Thymus (tissue), 11 donors: ENCODE data around the gene OTOP3. TPM values are rescaled to one million over a fixed set of nuclear protein-coding genes. Genes with fewer than 3 reads are reported as not detected.
"Not testable (repeated sequence)": the region's sequence is repeated elsewhere in the genome, so short reads cannot be mapped to it uniquely, and the experiment has no call there.

Source experiments
- DNase-seq, 9 donors: peaks; one replicate each; pipeline ENCODE4 v3.0.0-alpha.2; 2013; ENCODE audit warnings: low spot score in 9 of 9, low read depth in 6 of 9, missing footprints in 1 of 9
- H3K27ac ChIP-seq, 2 donors: one replicate each; pipeline ENCODE4 v1.5.1; 2013; ENCODE audit warnings: control low read depth in 1 of 2, low read depth in 1 of 2, low read length in 1 of 2, mild to moderate bottlenecking in 1 of 2, moderate library complexity in 1 of 2
- H3K27me3 ChIP-seq, 2 donors: one replicate each; pipeline ENCODE4 v1.5.1; 2013; ENCODE audit warnings: low read length in 1 of 2; ENCODE audit not compliant: control insufficient read depth in 2 of 2, insufficient read depth in 1 of 2
- H3K36me3 ChIP-seq, 2 donors: one replicate each; pipeline ENCODE4 v1.5.1; 2013; ENCODE audit warnings: low read length in 1 of 2, mild to moderate bottlenecking in 1 of 2, moderate library complexity in 1 of 2; ENCODE audit not compliant: control insufficient read depth in 2 of 2, insufficient read depth in 2 of 2
- H3K4me1 ChIP-seq, 2 donors: one replicate each; pipeline ENCODE4 v1.5.1; 2013; ENCODE audit warnings: low read length in 2 of 2; ENCODE audit not compliant: control insufficient read depth in 2 of 2, insufficient read depth in 2 of 2
- H3K4me3 ChIP-seq, 2 donors: one replicate each; pipeline ENCODE4 v1.5.1; 2013; ENCODE audit warnings: low read length in 2 of 2, control low read depth in 1 of 2, mild to moderate bottlenecking in 1 of 2
- H3K9me3 ChIP-seq, 2 donors: one replicate each; pipeline ENCODE4 v1.5.1; 2013; ENCODE audit warnings: low read length in 1 of 2, mild to moderate bottlenecking in 1 of 2; ENCODE audit not compliant: control insufficient read depth in 2 of 2, insufficient read depth in 1 of 2
- WGBS: extraction: QIAGEN DNeasy Blood & Tissue Kit; methylation state at CpG from one replicate; pipeline ENCODE4 v1.1.7; 2013; 5-methylcytosine and 5-hydroxymethylcytosine counted together
- polyA plus RNA-seq: library from polyadenylated mRNA; stranded (reverse); fragments of 200-250 nt; gene quantifications from one replicate; pipeline ENCODE4 v1.2.3, GENCODE V29; 2013
- total RNA-seq: library from RNA; stranded (reverse); fragments of 120-200 nt; gene quantifications from one replicate; pipeline ENCODE4 v1.2.4, GENCODE V29; 2013
- donor health status: healthy.

The OTOP3 gene
- total and polyA plus RNA-seq, 2 donors = under 0.01 to 0.05 TPM

- H3K27me3 ChIP-seq = peaks cover 0 to 11% of the 10 kb centered on the region in 2 donors
- no peaks in the 10 kb centered on the region for H3K36me3 ChIP-seq
- no peak overlapping the region for H3K4me3 ChIP-seq
- DNase-seq = no peak
- no peaks in the 10 kb centered on the region for H3K9me3 ChIP-seq
- peaks cover 0 to 2% of the 10 kb centered on the region in 2 donors for H3K4me1 ChIP-seq
- H3K27ac ChIP-seq = no peak overlapping the region
- WGBS = 79% methylated on average over 12 of the region's 12 CpGs
These were observed 28.0 kb downstream of the OTOP3 start for GRCh38 chr17:74963656-74964055.

- Histone ChIP-seq H3K27ac (no peak overlapping the region), H3K9me3 (no peaks in the 10 kb centered on the region), H3K36me3 (no peaks in the 10 kb centered on the region), H3K27me3 (peaks cover 0 to 8% of the 10 kb centered on the region in 2 donors), H3K4me1 (peaks cover 0 to 2% of the 10 kb centered on the region in 2 donors), H3K4me3 (no peak overlapping the region)
- WGBS = 98% methylated on average over 12 of the region's 12 CpGs
- no peak for DNase-seq
These were observed 28.6 kb downstream of the OTOP3 start for GRCh38 chr17:74964246-74964761.

GRCh38 chr17:74964988-74965622, 29.4 kb downstream of the OTOP3 start:
- H3K27me3 ChIP-seq = peaks cover 0 to 8% of the 10 kb centered on the region in 2 donors
- no peak for DNase-seq
- peaks cover 0 to 2% of the 10 kb centered on the region in 2 donors for H3K4me1 ChIP-seq
- H3K27ac ChIP-seq = no peak overlapping the region
- H3K36me3 ChIP-seq = no peaks in the 10 kb centered on the region
- WGBS = 88% methylated on average over 14 of the region's 14 CpGs
- H3K9me3 ChIP-seq = no peaks in the 10 kb centered on the region
- no peak overlapping the region for H3K4me3 ChIP-seq

GRCh38 chr17:74968361-74968780, 32.7 kb downstream of the OTOP3 start:
- H3K27ac ChIP-seq = no peak overlapping the region
- 95% methylated on average over 5 of the region's 5 CpGs for WGBS
- H3K27me3 ChIP-seq = peaks cover 0 to 29% of the 10 kb centered on the region in 2 donors
- DNase-seq = no peak
- H3K36me3 ChIP-seq = no peaks in the 10 kb centered on the region
- no peaks in the 10 kb centered on the region for H3K9me3 ChIP-seq
- H3K4me1 ChIP-seq = peaks cover 6 to 16% of the 10 kb centered on the region in 2 donors
- no peak overlapping the region for H3K4me3 ChIP-seq

- not testable (repeated sequence) for H3K27ac ChIP-seq, DNase-seq, H3K36me3 ChIP-seq, H3K4me3 ChIP-seq, H3K9me3 ChIP-seq
- WGBS = 96% methylated on average over 5 of the region's 5 CpGs
- peaks cover 6 to 16% of the 10 kb centered on the region in 2 donors for H3K4me1 ChIP-seq
- peaks cover 0 to 40% of the 10 kb centered on the region in 2 donors for H3K27me3 ChIP-seq
These were observed 33.8 kb downstream of the OTOP3 start for GRCh38 chr17:74969501-74969900.

- WGBS = 95% methylated on average over 3 of the region's 3 CpGs
- no peak for DNase-seq
- Histone ChIP-seq H3K27me3 (peaks cover 2 to 47% of the 10 kb centered on the region in 2 donors), H3K4me1 (peaks cover 6 to 16% of the 10 kb centered on the region in 2 donors), H3K4me3 (no peak overlapping the region), H3K36me3 (no peaks in the 10 kb centered on the region), H3K9me3 (no peaks in the 10 kb centered on the region), H3K27ac (no peak overlapping the region)
These were observed 34.7 kb downstream of the OTOP3 start for GRCh38 chr17:74970395-74970794.

GRCh38 chr17:74971069-74971841, 35.6 kb downstream of the OTOP3 start:
- peaks cover 2 to 52% of the 10 kb centered on the region in 2 donors for H3K27me3 ChIP-seq
- no peaks in the 10 kb centered on the region for H3K9me3 ChIP-seq
- H3K36me3 ChIP-seq = no peaks in the 10 kb centered on the region
- no peak for DNase-seq
- H3K27ac ChIP-seq = no peak overlapping the region
- WGBS = 97% methylated on average over 8 of the region's 8 CpGs
- H3K4me1 ChIP-seq = peaks cover 6 to 16% of the 10 kb centered on the region in 2 donors
- no peak overlapping the region for H3K4me3 ChIP-seq

GRCh38 chr17:74971842-74972106, 36.1 kb downstream of the OTOP3 start:
- no peaks in the 10 kb centered on the region for H3K9me3 ChIP-seq
- H3K4me1 ChIP-seq = peaks cover 6 to 16% of the 10 kb centered on the region in 2 donors
- H3K4me3 ChIP-seq = peak overlapping the region; percentile 46 to 56
- DNase-seq = no peak
- H3K27me3 ChIP-seq = peaks cover 2 to 53% of the 10 kb centered on the region in 2 donors
- WGBS = 59% methylated on average over 9 of the region's 9 CpGs
- no peak overlapping the region for H3K27ac ChIP-seq
- no peaks in the 10 kb centered on the region for H3K36me3 ChIP-seq
